D721Med (cell line): Measurements from ENCODE around the gene ACAP1.
A peak's percentile ranks its signal among the peaks of the same experiment; 100 is the strongest.

ENCODE experiments used
- DNase-seq: peaks from one replicate; pipeline ENCODE4 v3.0.0; 2011; ENCODE audit warnings: low spot score; ENCODE audit not compliant: insufficient read length
- FAIRE-seq: peaks from 2 replicates; lab custom pipeline; 2011; peaks lifted over from hg19 to GRCh38; lab: Jason Lieb, UNC
- TF ChIP-seq, protein P1 (sequence below): IDR thresholded peaks from 2 replicates; pipeline ENCODE4 v1.5.1; 2012; ENCODE audit warnings: mild to moderate bottlenecking, control low read depth; ENCODE audit not compliant: insufficient read depth; ENCODE audit errors: missing control alignments

ACAP1 gene

DNA sequence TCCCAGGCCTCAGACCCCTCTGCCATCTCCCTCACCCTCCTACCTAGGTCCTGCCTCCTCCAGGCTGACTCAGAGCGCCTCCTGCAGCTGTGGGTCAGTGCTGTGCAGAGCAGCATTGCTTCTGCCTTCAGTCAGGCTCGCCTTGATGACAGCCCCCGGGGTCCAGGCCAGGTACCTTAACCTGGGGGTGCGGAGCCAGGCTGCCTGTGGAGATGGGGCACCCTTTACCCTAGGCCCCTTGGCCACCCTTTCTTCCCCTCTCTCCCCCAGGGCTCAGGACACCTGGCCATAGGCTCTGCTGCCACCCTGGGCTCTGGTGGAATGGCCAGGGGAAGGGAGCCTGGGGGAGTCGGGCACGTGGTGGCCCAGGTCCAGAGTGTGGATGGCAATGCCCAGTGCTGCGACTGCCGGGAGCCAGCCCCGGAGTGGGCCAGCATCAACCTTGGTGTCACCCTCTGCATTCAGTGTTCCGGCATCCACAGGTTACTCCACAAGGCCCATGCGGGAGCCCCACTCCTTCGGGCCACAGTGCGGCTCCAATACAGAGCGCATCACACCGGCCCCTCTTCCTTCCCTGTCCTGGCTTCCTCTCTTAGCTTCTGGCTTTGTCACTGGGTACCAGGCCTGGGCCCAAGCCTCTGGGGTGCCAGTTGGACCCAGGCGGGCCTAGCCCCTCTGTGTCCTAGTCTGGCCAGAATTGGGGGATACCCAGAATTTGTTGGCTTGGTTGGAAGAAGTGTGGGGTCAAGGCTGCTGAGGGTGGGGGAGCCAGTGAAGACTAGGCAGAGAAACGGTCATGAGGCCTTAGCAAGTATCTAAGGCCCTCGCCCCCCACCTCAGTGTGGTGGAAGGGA is 10.7 kb downstream of the ACAP1 start:
- no peak for FAIRE-seq

DNA sequence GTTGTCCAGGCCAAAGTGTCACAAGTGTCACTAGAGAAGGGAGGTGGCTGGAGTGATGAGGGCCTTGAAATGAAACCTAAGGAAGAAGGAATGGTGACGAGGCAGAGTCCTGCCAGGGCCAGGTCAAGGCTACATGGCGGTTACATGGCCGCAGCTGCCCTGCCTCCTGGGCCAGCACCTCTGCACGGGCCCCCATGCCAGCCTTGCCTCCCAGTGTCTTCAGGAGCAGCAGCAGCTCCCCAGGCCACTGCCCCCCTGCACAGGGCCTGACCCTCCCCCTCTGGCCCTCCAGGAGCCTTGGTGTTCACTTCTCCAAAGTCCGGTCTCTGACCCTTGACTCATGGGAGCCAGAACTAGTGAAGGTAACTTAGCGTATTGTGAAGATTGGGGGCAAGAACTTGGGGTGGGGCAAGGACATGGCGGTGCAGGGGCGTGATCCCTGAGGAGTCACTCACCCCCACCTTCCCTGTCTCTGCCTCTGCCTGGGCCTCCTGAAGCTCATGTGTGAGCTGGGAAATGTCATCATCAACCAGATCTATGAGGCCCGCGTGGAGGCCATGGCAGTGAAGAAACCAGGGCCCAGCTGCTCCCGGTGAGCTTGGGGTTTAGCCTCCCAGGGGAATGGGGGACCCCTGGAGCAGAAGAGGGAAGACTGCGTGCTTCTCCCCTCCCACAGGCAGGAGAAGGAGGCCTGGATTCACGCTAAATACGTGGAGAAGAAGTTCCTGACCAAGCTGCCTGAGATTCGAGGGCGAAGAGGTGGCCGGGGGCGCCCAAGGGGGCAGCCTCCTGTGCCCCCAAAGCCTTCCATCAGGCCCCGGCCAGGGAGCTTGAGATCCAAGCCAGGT is 11.5 kb downstream of the ACAP1 start:
- TF ChIP-seq, protein P1, sequence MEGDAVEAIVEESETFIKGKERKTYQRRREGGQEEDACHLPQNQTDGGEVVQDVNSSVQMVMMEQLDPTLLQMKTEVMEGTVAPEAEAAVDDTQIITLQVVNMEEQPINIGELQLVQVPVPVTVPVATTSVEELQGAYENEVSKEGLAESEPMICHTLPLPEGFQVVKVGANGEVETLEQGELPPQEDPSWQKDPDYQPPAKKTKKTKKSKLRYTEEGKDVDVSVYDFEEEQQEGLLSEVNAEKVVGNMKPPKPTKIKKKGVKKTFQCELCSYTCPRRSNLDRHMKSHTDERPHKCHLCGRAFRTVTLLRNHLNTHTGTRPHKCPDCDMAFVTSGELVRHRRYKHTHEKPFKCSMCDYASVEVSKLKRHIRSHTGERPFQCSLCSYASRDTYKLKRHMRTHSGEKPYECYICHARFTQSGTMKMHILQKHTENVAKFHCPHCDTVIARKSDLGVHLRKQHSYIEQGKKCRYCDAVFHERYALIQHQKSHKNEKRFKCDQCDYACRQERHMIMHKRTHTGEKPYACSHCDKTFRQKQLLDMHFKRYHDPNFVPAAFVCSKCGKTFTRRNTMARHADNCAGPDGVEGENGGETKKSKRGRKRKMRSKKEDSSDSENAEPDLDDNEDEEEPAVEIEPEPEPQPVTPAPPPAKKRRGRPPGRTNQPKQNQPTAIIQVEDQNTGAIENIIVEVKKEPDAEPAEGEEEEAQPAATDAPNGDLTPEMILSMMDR = no peak
- FAIRE-seq = no peak
- no peak for DNase-seq

More for the DNA sequence above, 10.7 kb downstream of the ACAP1 start:
- DNase-seq = no peak
- TF ChIP-seq, protein P1 = no peak

DNA sequence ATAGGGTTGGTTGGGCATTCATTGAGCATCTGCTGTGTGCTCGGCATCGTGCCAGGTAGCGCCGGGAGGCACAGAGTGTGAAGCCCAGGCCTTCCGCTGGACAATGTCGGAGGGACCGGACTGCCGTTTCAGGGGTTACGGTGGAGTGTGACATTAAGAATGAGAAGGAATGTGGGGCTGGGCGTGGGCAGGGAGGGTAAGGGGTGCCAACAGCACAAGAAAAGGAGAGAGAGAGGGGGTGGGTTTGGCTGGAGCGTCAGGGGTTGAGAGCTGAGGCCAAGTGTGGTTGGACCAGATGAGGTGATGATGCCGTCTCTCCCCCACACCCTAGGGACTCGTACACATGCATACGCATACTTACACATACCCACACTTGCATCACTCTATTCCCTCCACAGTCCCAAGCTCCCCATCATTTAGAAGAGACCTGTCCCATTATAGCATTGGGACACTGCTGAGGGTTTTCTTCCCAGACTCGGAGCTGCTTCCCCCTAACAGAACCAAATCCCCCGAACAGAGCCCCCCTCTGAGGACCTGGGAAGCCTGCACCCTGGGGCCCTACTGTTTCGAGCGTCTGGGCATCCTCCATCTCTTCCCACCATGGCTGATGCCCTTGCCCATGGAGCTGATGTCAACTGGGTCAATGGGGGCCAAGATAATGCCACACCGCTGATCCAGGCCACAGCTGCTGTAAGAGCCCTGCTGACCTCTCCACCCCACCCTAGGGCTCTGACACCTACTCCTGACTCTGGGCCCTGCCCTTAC is 12.3 kb downstream of the ACAP1 start:
- DNase-seq (no peak), FAIRE-seq (no peak)
- TF ChIP-seq, protein P1 = no peak

GRCh38 chr17:7351665-7352502 is 15.6 kb downstream of the ACAP1 start, which contains the start of gene KCTD11:
Gene KCTD11, plus strand, starts transcription at chr17:7352162.
- DNase-seq = peak; percentile 97
- FAIRE-seq = no peak
- TF ChIP-seq, protein P1 = peak; percentile 29

DNA sequence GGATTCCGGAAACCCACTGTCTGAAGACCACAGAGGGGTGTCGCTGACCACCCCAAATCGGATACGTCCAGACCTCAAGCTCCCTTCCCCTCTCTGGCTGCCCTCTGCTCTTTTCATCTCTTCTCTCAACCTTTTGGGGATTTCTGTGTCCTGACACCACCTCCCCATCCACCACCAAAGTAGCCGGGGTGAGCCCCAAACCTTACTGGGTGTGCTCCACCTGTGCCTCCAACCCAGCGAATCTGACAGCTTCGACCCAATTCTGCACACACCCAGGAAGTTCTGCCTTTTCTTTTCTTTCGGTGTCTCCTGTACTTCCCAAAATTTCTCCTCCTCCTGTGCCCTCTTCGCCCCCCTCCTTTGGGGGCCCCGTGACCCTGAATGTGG is 16.2 kb downstream of the ACAP1 start:
- no peak for DNase-seq
- FAIRE-seq = no peak
- TF ChIP-seq, protein P1 = no peak
